ENCODE data around the gene B3GAT1.

B3GAT1 gene

GRCh38 chr11:134441706-134442105, 29.7 kb upstream of the B3GAT1 start:
- Histone ChIP-seq H3K36me3 (ENCODE audit: control insufficient read depth in 1 of 2, insufficient read depth in 2 of 2, low read length in 2 of 2) (no peaks in the 10 kb centered on the region), H3K27me3 (ENCODE audit: control insufficient read depth in 1 of 2, insufficient read depth in 2 of 2, low read length in 2 of 2) (no peaks in the 10 kb centered on the region), H3K27ac (ENCODE audit: low read depth, low read length) (no peak overlapping the region), H3K9me3 (ENCODE audit: control insufficient read depth in 1 of 2, low read length in 2 of 2) (no peaks in the 10 kb centered on the region), H3K9ac (ENCODE audit: low read depth in 1 of 2, low read length in 2 of 2) (no peak overlapping the region), H3K4me3 (ENCODE audit: low read depth in 1 of 2, low read length in 2 of 2) (no peak overlapping the region), H3K4me1 (ENCODE audit: control insufficient read depth in 1 of 2, insufficient read depth in 2 of 2, low read length in 2 of 2) (peaks cover 12 to 16% of the 10 kb centered on the region in 2 donors)

- H3K27ac ChIP-seq (ENCODE audit: low read depth, low read length): no peak overlapping the region
- H3K27me3 ChIP-seq (ENCODE audit: control insufficient read depth in 1 of 2, insufficient read depth in 2 of 2, low read length in 2 of 2): no peaks in the 10 kb centered on the region
- H3K9me3 ChIP-seq (ENCODE audit: control insufficient read depth in 1 of 2, low read length in 2 of 2): no peaks in the 10 kb centered on the region
- H3K9ac ChIP-seq (ENCODE audit: low read depth in 1 of 2, low read length in 2 of 2): no peak overlapping the region
- peaks cover 12 to 16% of the 10 kb centered on the region in 2 donors for H3K4me1 ChIP-seq (ENCODE audit: control insufficient read depth in 1 of 2, insufficient read depth in 2 of 2, low read length in 2 of 2)
- no peak overlapping the region for H3K4me3 ChIP-seq (ENCODE audit: low read depth in 1 of 2, low read length in 2 of 2)
- H3K36me3 ChIP-seq (ENCODE audit: control insufficient read depth in 1 of 2, insufficient read depth in 2 of 2, low read length in 2 of 2): no peaks in the 10 kb centered on the region
Observed at GRCh38 chr11:134441281-134441680, 29.2 kb upstream of the B3GAT1 start.

GRCh38 chr11:134440851-134441250, 28.8 kb upstream of the B3GAT1 start:
- peaks cover 12 to 16% of the 10 kb centered on the region in 2 donors for H3K4me1 ChIP-seq (ENCODE audit: control insufficient read depth in 1 of 2, insufficient read depth in 2 of 2, low read length in 2 of 2)
- H3K27me3 ChIP-seq (ENCODE audit: control insufficient read depth in 1 of 2, insufficient read depth in 2 of 2, low read length in 2 of 2): no peaks in the 10 kb centered on the region
- no peak overlapping the region for H3K4me3 ChIP-seq (ENCODE audit: low read depth in 1 of 2, low read length in 2 of 2)
- H3K27ac ChIP-seq (ENCODE audit: low read depth, low read length): no peak overlapping the region
- no peak overlapping the region for H3K9ac ChIP-seq (ENCODE audit: low read depth in 1 of 2, low read length in 2 of 2)
- no peaks in the 10 kb centered on the region for H3K9me3 ChIP-seq (ENCODE audit: control insufficient read depth in 1 of 2, low read length in 2 of 2)
- H3K36me3 ChIP-seq (ENCODE audit: control insufficient read depth in 1 of 2, insufficient read depth in 2 of 2, low read length in 2 of 2): no peaks in the 10 kb centered on the region

GRCh38 chr11:134438542-134439537, 26.8 kb upstream of the B3GAT1 start:
- H3K27ac ChIP-seq (ENCODE audit: low read depth, low read length): no peak overlapping the region
- H3K9ac ChIP-seq (ENCODE audit: low read depth in 1 of 2, low read length in 2 of 2): no peak overlapping the region

GRCh38 chr11:134437821-134438220, 25.8 kb upstream of the B3GAT1 start:
- Histone ChIP-seq H3K9me3 (ENCODE audit: control insufficient read depth in 1 of 2, low read length in 2 of 2) (no peaks in the 10 kb centered on the region), H3K4me1 (ENCODE audit: control insufficient read depth in 1 of 2, insufficient read depth in 2 of 2, low read length in 2 of 2) (peaks cover 12 to 16% of the 10 kb centered on the region in 2 donors), H3K36me3 (ENCODE audit: control insufficient read depth in 1 of 2, insufficient read depth in 2 of 2, low read length in 2 of 2) (no peaks in the 10 kb centered on the region), H3K27ac (ENCODE audit: low read depth, low read length) (no peak overlapping the region), H3K4me3 (ENCODE audit: low read depth in 1 of 2, low read length in 2 of 2) (no peak overlapping the region), H3K27me3 (ENCODE audit: control insufficient read depth in 1 of 2, insufficient read depth in 2 of 2, low read length in 2 of 2) (no peaks in the 10 kb centered on the region), H3K9ac (ENCODE audit: low read depth in 1 of 2, low read length in 2 of 2) (no peak overlapping the region)

More at GRCh38 chr11:134438542-134439537, 26.8 kb upstream of the B3GAT1 start:
- no peak overlapping the region for H3K4me3 ChIP-seq (ENCODE audit: low read depth in 1 of 2, low read length in 2 of 2)
- H3K36me3 ChIP-seq (ENCODE audit: control insufficient read depth in 1 of 2, insufficient read depth in 2 of 2, low read length in 2 of 2): no peaks in the 10 kb centered on the region
- H3K27me3 ChIP-seq (ENCODE audit: control insufficient read depth in 1 of 2, insufficient read depth in 2 of 2, low read length in 2 of 2): no peaks in the 10 kb centered on the region
- peaks cover 12 to 16% of the 10 kb centered on the region in 2 donors for H3K4me1 ChIP-seq (ENCODE audit: control insufficient read depth in 1 of 2, insufficient read depth in 2 of 2, low read length in 2 of 2)
- H3K9me3 ChIP-seq (ENCODE audit: control insufficient read depth in 1 of 2, low read length in 2 of 2): no peaks in the 10 kb centered on the region

- Histone ChIP-seq H3K4me1 (ENCODE audit: control insufficient read depth in 1 of 2, insufficient read depth in 2 of 2, low read length in 2 of 2) (peaks cover 12 to 16% of the 10 kb centered on the region in 2 donors), H3K27ac (ENCODE audit: low read depth, low read length) (no peak overlapping the region), H3K9me3 (ENCODE audit: control insufficient read depth in 1 of 2, low read length in 2 of 2) (no peaks in the 10 kb centered on the region), H3K27me3 (ENCODE audit: control insufficient read depth in 1 of 2, insufficient read depth in 2 of 2, low read length in 2 of 2) (no peaks in the 10 kb centered on the region), H3K9ac (ENCODE audit: low read depth in 1 of 2, low read length in 2 of 2) (no peak overlapping the region), H3K4me3 (ENCODE audit: low read depth in 1 of 2, low read length in 2 of 2) (no peak overlapping the region), H3K36me3 (ENCODE audit: control insufficient read depth in 1 of 2, insufficient read depth in 2 of 2, low read length in 2 of 2) (no peaks in the 10 kb centered on the region)
Observed at GRCh38 chr11:134436781-134437180, 24.7 kb upstream of the B3GAT1 start.

GRCh38 chr11:134433806-134434205, 21.8 kb upstream of the B3GAT1 start:
- Histone ChIP-seq H3K27ac (ENCODE audit: low read depth, low read length) (no peak overlapping the region), H3K4me1 (ENCODE audit: control insufficient read depth in 1 of 2, insufficient read depth in 2 of 2, low read length in 2 of 2) (peaks cover 8% of the 10 kb centered on the region in 2 donors), H3K27me3 (ENCODE audit: control insufficient read depth in 1 of 2, insufficient read depth in 2 of 2, low read length in 2 of 2) (no peaks in the 10 kb centered on the region), H3K36me3 (ENCODE audit: control insufficient read depth in 1 of 2, insufficient read depth in 2 of 2, low read length in 2 of 2) (no peaks in the 10 kb centered on the region), H3K9ac (ENCODE audit: low read depth in 1 of 2, low read length in 2 of 2) (no peak overlapping the region), H3K9me3 (ENCODE audit: control insufficient read depth in 1 of 2, low read length in 2 of 2) (no peaks in the 10 kb centered on the region), H3K4me3 (ENCODE audit: low read depth in 1 of 2, low read length in 2 of 2) (no peak overlapping the region)

GRCh38 chr11:134433251-134433650, 21.2 kb upstream of the B3GAT1 start:
- Histone ChIP-seq H3K4me3 (ENCODE audit: low read depth in 1 of 2, low read length in 2 of 2) (no peak overlapping the region), H3K27me3 (ENCODE audit: control insufficient read depth in 1 of 2, insufficient read depth in 2 of 2, low read length in 2 of 2) (no peaks in the 10 kb centered on the region), H3K36me3 (ENCODE audit: control insufficient read depth in 1 of 2, insufficient read depth in 2 of 2, low read length in 2 of 2) (no peaks in the 10 kb centered on the region), H3K4me1 (ENCODE audit: control insufficient read depth in 1 of 2, insufficient read depth in 2 of 2, low read length in 2 of 2) (peaks cover 2 to 3% of the 10 kb centered on the region in 2 donors), H3K9me3 (ENCODE audit: control insufficient read depth in 1 of 2, low read length in 2 of 2) (no peaks in the 10 kb centered on the region), H3K27ac (ENCODE audit: low read depth, low read length) (no peak overlapping the region), H3K9ac (ENCODE audit: low read depth in 1 of 2, low read length in 2 of 2) (no peak overlapping the region)

- no peaks in the 10 kb centered on the region for H3K9me3 ChIP-seq (ENCODE audit: control insufficient read depth in 1 of 2, low read length in 2 of 2)
- no peak overlapping the region for H3K27ac ChIP-seq (ENCODE audit: low read depth, low read length)
- H3K27me3 ChIP-seq (ENCODE audit: control insufficient read depth in 1 of 2, insufficient read depth in 2 of 2, low read length in 2 of 2): no peaks in the 10 kb centered on the region
- no peak overlapping the region for H3K9ac ChIP-seq (ENCODE audit: low read depth in 1 of 2, low read length in 2 of 2)
- H3K4me1 ChIP-seq (ENCODE audit: control insufficient read depth in 1 of 2, insufficient read depth in 2 of 2, low read length in 2 of 2): no peaks in the 10 kb centered on the region
- H3K36me3 ChIP-seq (ENCODE audit: control insufficient read depth in 1 of 2, insufficient read depth in 2 of 2, low read length in 2 of 2): no peaks in the 10 kb centered on the region
- no peak overlapping the region for H3K4me3 ChIP-seq (ENCODE audit: low read depth in 1 of 2, low read length in 2 of 2)
Observed at GRCh38 chr11:134432776-134433175, 20.7 kb upstream of the B3GAT1 start.

GRCh38 chr11:134429106-134429505, 17.1 kb upstream of the B3GAT1 start:
- no peak overlapping the region for H3K9ac ChIP-seq (ENCODE audit: low read depth in 1 of 2, low read length in 2 of 2)
- H3K27me3 ChIP-seq (ENCODE audit: control insufficient read depth in 1 of 2, insufficient read depth in 2 of 2, low read length in 2 of 2): peaks cover 0 to 7% of the 10 kb centered on the region in 2 donors
- H3K4me1 ChIP-seq (ENCODE audit: control insufficient read depth in 1 of 2, insufficient read depth in 2 of 2, low read length in 2 of 2): no peaks in the 10 kb centered on the region
- H3K4me3 ChIP-seq (ENCODE audit: low read depth in 1 of 2, low read length in 2 of 2): no peak overlapping the region
- no peaks in the 10 kb centered on the region for H3K36me3 ChIP-seq (ENCODE audit: control insufficient read depth in 1 of 2, insufficient read depth in 2 of 2, low read length in 2 of 2)
- no peak overlapping the region for H3K27ac ChIP-seq (ENCODE audit: low read depth, low read length)
- no peaks in the 10 kb centered on the region for H3K9me3 ChIP-seq (ENCODE audit: control insufficient read depth in 1 of 2, low read length in 2 of 2)

All from duodenal mucosa (tissue), 2 donors.